GM12874 (cell line): ENCODE measurements around the gene TARP.

ENCODE experiments used
- TF ChIP-seq, protein P1 (sequence below): IDR thresholded peaks from 2 replicates; pipeline ENCODE4 v1.5.1; 2011; ENCODE audit warnings: low read depth, mild to moderate bottlenecking, control low read depth, low read length, moderate library complexity; ENCODE audit not compliant: insufficient read depth

TARP gene

DNA sequence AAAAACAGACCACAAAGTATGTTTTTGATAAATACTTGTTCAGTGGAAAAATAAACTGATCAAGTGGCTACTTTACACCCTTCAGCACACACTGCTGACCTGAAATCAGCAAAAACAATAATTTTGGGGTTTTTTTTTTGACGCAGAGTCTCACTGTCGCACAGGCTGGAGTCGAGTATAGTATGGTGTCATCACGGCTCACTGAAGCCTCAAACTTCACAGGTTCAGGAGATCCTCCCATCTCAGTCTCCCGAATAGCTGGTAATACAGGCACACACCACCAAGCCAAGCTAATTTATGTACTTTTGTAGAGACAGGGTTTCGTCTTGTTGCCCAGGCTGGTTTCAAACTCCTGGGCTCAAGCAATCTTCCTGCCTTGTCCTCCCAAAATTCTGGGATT, 30.6 kb downstream of the TARP start:
- TF ChIP-seq, protein P1, sequence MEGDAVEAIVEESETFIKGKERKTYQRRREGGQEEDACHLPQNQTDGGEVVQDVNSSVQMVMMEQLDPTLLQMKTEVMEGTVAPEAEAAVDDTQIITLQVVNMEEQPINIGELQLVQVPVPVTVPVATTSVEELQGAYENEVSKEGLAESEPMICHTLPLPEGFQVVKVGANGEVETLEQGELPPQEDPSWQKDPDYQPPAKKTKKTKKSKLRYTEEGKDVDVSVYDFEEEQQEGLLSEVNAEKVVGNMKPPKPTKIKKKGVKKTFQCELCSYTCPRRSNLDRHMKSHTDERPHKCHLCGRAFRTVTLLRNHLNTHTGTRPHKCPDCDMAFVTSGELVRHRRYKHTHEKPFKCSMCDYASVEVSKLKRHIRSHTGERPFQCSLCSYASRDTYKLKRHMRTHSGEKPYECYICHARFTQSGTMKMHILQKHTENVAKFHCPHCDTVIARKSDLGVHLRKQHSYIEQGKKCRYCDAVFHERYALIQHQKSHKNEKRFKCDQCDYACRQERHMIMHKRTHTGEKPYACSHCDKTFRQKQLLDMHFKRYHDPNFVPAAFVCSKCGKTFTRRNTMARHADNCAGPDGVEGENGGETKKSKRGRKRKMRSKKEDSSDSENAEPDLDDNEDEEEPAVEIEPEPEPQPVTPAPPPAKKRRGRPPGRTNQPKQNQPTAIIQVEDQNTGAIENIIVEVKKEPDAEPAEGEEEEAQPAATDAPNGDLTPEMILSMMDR: no peak

DNA sequence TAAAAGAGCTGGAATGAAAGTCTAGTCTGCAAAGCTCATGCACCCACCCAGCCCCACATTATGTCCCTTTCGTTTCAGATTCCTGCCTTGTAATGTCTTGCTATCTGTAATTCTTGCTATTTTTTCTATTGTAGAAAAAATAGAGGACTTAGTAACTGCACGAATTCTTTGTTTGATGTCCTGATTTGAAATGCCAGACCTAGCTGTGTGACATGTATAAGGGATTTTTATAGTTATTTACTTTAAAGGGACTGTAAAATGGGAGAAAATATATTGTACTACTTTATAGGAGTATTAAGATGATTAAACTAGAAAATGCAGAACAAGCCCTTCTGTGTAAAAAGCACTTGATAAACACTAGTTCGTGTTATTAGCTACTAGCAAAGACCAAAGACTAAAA, 32.4 kb downstream of the TARP start:
- TF ChIP-seq, protein P1: no peak

DNA sequence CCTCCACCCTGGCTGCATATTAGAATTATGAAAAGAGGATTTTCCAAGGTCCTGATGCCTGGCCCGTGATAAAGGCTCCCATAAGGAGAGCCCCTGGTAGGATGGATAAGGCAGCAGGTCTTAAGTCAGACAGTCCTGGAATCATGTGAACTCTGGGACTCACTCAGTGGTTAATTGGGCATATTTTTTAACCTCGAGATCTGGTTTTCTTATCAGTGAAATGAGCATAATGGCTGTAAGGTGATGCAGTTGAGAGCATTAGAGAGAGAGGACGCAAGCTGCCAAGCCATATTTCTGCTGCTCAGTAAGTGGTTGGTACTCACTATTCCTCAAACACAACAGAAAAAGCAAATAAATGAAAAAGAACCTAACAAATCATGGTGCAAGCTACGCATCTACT, 37.8 kb downstream of the TARP start:
- TF ChIP-seq, protein P1: no peak

DNA sequence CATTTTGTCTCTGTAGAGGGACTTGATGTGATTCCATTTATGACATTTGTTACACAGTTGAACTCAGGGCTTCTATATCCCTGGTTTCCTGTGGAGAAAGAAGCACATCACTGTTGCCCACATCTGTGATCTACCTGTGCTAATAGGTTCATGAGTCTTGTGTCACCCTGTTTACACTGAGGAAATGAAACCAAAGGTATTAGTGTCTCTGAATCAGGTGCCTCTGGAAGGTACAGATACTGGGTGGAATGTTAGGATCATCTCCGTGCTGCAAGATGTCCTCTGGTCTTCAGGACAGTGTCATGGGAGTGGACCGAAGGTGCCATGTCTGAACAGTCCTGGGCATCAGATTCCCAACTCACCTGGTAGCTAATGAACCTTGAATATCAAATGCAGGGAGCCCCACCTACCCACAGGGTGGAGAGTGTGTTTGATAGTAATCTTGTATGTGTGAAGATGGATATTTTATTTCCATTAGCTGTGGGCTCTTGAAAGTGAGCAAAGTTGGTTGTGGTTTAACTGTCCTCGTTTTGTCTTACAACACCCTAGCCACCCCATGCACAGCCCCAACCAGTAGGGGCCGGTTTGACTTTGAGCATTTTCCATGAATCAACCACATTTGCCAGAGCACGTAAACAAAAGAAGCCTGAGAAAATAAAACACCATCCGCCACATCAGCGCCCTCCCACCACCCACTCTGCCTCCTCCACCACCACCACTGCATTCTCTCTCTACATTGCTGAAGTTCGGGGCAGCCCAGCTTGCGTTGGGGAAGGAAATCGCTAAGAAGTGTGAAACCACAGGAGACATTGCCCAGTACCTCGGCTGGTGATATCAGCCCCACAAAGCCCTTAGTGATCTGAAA, 40.7 kb downstream of the TARP start:
- TF ChIP-seq, protein P1: 0 out of 2 replicates have a peak, but pooled peaks have one; percentile 5

DNA sequence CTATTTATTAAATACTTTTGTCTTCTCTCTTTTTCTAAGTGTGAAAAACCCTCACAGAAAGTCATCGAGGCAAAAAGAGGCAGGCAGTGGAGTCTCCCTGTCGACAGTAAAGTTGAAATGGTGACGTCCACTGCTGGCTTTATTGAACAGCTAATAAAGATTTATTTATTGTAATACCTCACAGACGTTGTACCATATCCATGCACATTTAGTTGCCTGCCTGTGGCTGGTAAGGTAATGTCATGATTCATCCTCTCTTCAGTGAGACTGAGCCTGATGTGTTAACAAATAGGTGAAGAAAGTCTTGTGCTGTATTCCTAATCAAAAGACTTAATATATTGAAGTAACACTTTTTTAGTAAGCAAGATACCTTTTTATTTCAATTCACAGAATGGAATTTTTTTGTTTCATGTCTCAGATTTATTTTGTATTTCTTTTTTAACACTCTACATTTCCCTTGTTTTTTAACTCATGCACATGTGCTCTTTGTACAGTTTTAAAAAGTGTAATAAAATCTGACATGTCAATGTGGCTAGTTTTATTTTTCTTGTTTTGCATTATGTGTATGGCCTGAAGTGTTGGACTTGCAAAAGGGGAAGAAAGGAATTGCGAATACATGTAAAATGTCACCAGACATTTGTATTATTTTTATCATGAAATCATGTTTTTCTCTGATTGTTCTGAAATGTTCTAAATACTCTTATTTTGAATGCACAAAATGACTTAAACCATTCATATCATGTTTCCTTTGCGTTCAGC, 43.4 kb downstream of the TARP start:
- TF ChIP-seq, protein P1: no peak

DNA sequence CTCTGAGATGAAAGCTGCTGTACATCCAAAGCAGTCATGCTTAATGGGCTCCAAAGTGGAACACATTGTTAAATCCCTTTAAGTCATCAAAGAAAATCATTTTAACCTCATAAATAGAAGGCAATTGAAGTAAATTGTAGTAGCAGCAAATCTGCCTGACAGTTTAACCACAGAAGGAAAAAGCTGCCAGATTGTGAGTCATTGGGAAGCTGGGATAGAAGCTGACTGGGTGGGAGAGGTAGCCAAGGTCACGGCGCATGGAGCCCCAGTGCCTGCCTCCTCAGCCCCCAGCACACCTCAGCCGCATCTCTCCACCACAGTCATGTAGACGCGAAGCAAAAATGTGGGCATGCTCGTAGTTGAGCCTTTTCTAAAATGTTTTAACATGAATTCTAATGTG, 44.0 kb downstream of the TARP start:
- TF ChIP-seq, protein P1: no peak

DNA sequence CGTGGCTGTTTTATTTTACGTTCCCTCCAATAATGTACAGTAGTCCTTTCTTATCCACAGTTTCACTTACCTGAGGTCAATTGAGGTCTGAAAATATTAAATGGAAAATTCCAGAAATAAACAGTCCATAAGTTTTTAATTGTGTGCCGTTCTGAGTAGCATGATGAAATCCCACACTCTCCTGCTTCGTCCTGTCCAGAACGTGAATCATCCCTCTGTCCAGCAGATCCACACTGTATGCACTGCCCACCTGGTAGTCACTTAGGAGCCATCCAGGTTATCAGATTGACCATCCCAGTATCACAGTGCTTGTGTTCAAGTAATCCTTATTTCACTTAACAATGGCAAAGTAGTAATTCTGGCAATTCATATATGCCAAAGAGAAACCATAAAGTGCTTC, 49.0 kb downstream of the TARP start:
- TF ChIP-seq, protein P1: no peak
